ENCODE data around the gene TTLL3. TPM values are rescaled to one million over a fixed set of nuclear protein-coding genes. Genes with fewer than 3 reads are reported as not detected.
A peak's percentile ranks its signal among the peaks of the same experiment; 100 is the strongest.

Gene TTLL3
- total RNA-seq, 1 experiment from 2014 or later, result 8.4 TPM

DNA sequence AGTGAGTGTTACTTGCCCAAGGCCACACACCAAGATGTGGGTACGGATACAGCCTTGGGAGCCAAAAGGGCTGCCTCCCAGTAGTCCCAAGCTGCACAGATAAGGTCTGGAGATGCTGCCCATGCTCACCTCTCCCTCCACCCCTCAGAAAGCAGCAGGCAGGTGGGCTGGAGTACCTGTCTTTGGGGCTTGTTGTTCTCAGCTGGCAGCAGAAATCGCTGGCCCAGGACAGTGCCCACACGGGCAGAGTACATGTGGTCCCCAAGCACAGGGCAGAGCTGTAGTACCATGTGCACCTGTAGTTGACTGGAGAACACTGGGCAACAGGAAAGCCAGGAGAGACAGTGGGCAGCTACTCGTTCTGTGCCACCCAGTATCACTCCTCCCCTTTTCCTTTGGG lies 28.8 kb downstream of the TTLL3 start:
- BruUV-seq (replicated peaks), result no TSS peak
- intact Hi-C loops (cut with micrococcal nuclease), result no loop called here
- no peak overlapping the region for H3K4me3 ChIP-seq (ENCODE audit: low read length)
- no peak overlapping the region for H2AFZ ChIP-seq (ENCODE audit: low read length)
- ChIA-PET CTCF (interaction anchor here (0.6 to 1.1 kb wide), 2 partner anchors 108 to 153 kb away, joined by 3 to 5 read pairs; no protein-coding TSS in a partner anchor), POLR2A (ENCODE audit: unreplicated experiment) (no interaction called here)
- H3K9me2 ChIP-seq (replicated peaks; ENCODE audit: low read length), result no peaks in the 10 kb centered on the region
- H4K20me1 ChIP-seq (ENCODE audit: low read length), result no peaks in the 10 kb centered on the region
- no peaks in the 10 kb centered on the region for H3K27me3 ChIP-seq (ENCODE audit: low read length)
- DNase-seq (no peak), ATAC-seq (no peak)
- no peak overlapping the region for H3K27ac ChIP-seq (ENCODE audit: low read length)
- H3K79me2 ChIP-seq (ENCODE audit: low read length), result peaks cover 14% of the 10 kb centered on the region
- H3K9ac ChIP-seq (ENCODE audit: low read length), result no peak overlapping the region
- H3K36me3 ChIP-seq (ENCODE audit: low read depth, low read length), result peaks cover 6% of the 10 kb centered on the region
- H3K9me3 ChIP-seq (ENCODE audit: low read length), result no peaks in the 10 kb centered on the region
- no peaks in the 10 kb centered on the region for H3F3A ChIP-seq (ENCODE audit: low read length, unreplicated experiment)
- H3K4me2 ChIP-seq (ENCODE audit: low read length), result no peak overlapping the region
- TF ChIP-seq EZH2 (IDR thresholded peaks at IDR 0.05; ENCODE audit: low read length, unreplicated experiment) (no peak), EZH2phosphoT487 (IDR thresholded peaks at IDR 0.05; ENCODE audit: borderline replicate concordance, low read length) (no peak)
- TF ChIP-seq, protein P1, sequence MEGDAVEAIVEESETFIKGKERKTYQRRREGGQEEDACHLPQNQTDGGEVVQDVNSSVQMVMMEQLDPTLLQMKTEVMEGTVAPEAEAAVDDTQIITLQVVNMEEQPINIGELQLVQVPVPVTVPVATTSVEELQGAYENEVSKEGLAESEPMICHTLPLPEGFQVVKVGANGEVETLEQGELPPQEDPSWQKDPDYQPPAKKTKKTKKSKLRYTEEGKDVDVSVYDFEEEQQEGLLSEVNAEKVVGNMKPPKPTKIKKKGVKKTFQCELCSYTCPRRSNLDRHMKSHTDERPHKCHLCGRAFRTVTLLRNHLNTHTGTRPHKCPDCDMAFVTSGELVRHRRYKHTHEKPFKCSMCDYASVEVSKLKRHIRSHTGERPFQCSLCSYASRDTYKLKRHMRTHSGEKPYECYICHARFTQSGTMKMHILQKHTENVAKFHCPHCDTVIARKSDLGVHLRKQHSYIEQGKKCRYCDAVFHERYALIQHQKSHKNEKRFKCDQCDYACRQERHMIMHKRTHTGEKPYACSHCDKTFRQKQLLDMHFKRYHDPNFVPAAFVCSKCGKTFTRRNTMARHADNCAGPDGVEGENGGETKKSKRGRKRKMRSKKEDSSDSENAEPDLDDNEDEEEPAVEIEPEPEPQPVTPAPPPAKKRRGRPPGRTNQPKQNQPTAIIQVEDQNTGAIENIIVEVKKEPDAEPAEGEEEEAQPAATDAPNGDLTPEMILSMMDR (conservative IDR thresholded peaks at IDR 0.05; ENCODE audit: low read depth, low read length), result no peak
- peaks cover 8% of the 10 kb centered on the region; the same call in 1 of the 2 replicates for H3K4me1 ChIP-seq (ENCODE audit: insufficient read depth, low read length)

DNA sequence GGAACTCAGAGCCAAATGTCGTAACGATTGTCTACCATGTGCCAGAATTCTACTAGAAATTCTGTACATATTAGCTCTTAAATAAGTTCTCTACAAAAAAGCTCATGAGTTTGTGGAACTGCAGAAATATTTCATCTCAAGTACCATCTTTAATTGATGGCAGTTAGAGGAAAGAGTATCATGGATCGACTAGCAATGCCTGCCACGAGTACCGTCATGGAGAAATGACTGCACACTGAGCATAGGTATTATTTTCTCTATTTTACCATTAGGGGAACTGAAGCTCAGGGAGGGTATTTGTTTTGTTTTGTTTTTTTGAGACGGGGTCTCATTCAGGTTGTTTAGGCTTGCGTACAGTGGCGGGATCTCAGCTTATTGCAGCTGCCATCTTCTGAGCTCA lies 31.0 kb downstream of the TTLL3 start:
- Histone ChIP-seq H3F3A (ENCODE audit: low read length, unreplicated experiment) (no peaks in the 10 kb centered on the region), H2AFZ (ENCODE audit: low read length) (no peak overlapping the region), H3K79me2 (ENCODE audit: low read length) (peaks cover 14% of the 10 kb centered on the region), H3K36me3 (ENCODE audit: low read depth, low read length) (peaks cover 6% of the 10 kb centered on the region), H3K4me1 (ENCODE audit: insufficient read depth, low read length) (peaks cover 19% of the 10 kb centered on the region), H3K27ac (ENCODE audit: low read length) (no peak overlapping the region), H3K9me2 (replicated peaks; ENCODE audit: low read length) (no peaks in the 10 kb centered on the region), H4K20me1 (ENCODE audit: low read length) (no peaks in the 10 kb centered on the region), H3K4me3 (ENCODE audit: low read length) (no peak overlapping the region), H3K4me2 (ENCODE audit: low read length) (no peak overlapping the region), H3K27me3 (ENCODE audit: low read length) (no peaks in the 10 kb centered on the region), H3K9ac (ENCODE audit: low read length) (no peak overlapping the region), H3K9me3 (ENCODE audit: low read length) (no peaks in the 10 kb centered on the region)
- intact Hi-C loops (cut with micrococcal nuclease), result loop anchor here (5.0 to 10.0 kb wide), 3 partner anchors 56 to 444 kb away; partner anchors contain the start of gene FANCD2
- ChIA-PET CTCF (no interaction called here), POLR2A (ENCODE audit: unreplicated experiment) (no interaction called here)
- no peak for DNase-seq
- TF ChIP-seq EZH2phosphoT487 (IDR thresholded peaks at IDR 0.05; ENCODE audit: borderline replicate concordance, low read length), result no peak
- TF ChIP-seq EZH2 (IDR thresholded peaks at IDR 0.05; ENCODE audit: low read length, unreplicated experiment), result no peak
- TF ChIP-seq, protein P1 (conservative IDR thresholded peaks at IDR 0.05; ENCODE audit: low read depth, low read length), result no peak
- no TSS peak for BruUV-seq (replicated peaks)
- ATAC-seq, result no peak

DNA sequence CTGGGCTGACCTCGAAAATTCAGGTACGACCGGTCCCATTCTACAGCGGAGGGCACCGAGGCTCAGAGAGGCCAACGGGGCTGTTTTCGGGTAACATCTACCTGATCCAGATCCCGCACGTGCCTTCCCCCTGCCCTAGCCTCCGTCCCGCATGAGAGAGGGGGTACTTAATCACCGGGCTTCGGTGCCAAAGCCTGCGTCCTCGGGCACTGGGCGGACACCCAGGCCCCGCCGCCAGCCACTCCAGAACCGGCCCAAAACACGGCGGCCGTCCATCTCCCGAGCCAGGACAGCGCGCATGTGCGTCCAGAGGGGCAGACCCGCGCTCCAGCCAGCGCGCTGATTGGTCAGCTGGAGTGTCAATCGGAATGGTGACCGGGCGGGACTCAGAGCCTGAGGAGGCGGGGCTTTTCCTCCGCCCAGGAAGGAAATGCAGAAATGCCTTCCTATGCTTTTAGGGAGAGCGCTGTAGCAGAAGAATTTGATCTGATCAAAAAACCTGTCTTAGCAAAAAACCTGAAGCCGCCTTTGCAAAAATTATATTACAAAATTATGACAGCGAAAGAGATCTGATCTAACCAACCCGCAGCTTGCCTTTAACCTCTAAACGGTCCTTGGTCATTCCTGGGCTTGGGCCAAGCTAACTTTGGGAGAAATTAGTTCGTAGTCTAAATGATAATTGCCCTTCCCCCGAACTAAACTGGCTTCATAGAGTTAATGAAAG lies 33.8 kb downstream of the TTLL3 start, which contains the start of gene RPUSD3:
Gene RPUSD3 (minus strand): TSS at position 294 of the 724 bp plus-strand sequence. CDS start 18 bp downstream, at position 276.
- no peaks in the 10 kb centered on the region for H3K9me3 ChIP-seq (ENCODE audit: low read length)
- TF ChIP-seq, protein P1 (conservative IDR thresholded peaks at IDR 0.05; ENCODE audit: low read depth, low read length), result no peak
- TF ChIP-seq EZH2phosphoT487 (IDR thresholded peaks at IDR 0.05; ENCODE audit: borderline replicate concordance, low read length) (no peak), EZH2 (IDR thresholded peaks at IDR 0.05; ENCODE audit: low read length, unreplicated experiment) (no peak)
- H3K4me2 ChIP-seq (ENCODE audit: low read length), result peak within 1 kb of the TSS; percentile 96
- H2AFZ ChIP-seq (ENCODE audit: low read length), result peak within 1 kb of the TSS; percentile 87
- H3K79me2 ChIP-seq (ENCODE audit: low read length), result peaks cover 14% of the 10 kb centered on the region
- peaks cover 19% of the 10 kb centered on the region for H3K4me1 ChIP-seq (ENCODE audit: insufficient read depth, low read length)
- BruUV-seq (replicated peaks), result TSS peak; percentile 90
- peak within 1 kb of the TSS; percentile 78 for H3K9ac ChIP-seq (ENCODE audit: low read length)
- H4K20me1 ChIP-seq (ENCODE audit: low read length), result no peaks in the 10 kb centered on the region
- DNase-seq (peak; percentile 99), ATAC-seq (peak; percentile 96)
- peak within 1 kb of the TSS; percentile 62 for H3K27ac ChIP-seq (ENCODE audit: low read length)
- H3K36me3 ChIP-seq (ENCODE audit: low read depth, low read length), result peaks cover 6% of the 10 kb centered on the region
- no peaks in the 10 kb centered on the region for H3K9me2 ChIP-seq (replicated peaks; ENCODE audit: low read length)
- intact Hi-C loops (cut with micrococcal nuclease), result loop anchor here (1.0 to 10.0 kb wide), 4 partner anchors 53 to 441 kb away; partner anchors contain the start of genes CRELD1 and FANCD2
- POLR2A ChIA-PET (ENCODE audit: unreplicated experiment), result interaction anchor here (0.7 kb wide), 1 partner anchor 59 kb away, joined by 3 read pairs; the partner anchor contains the start of gene IL17RE
- no peaks in the 10 kb centered on the region for H3F3A ChIP-seq (ENCODE audit: low read length, unreplicated experiment)
- no peaks in the 10 kb centered on the region for H3K27me3 ChIP-seq (ENCODE audit: low read length)
- peak within 1 kb of the TSS; percentile 90 for H3K4me3 ChIP-seq (ENCODE audit: low read length)
- CTCF ChIA-PET, result interaction anchor here (1.0 kb wide), 1 partner anchor 70 kb away, joined by 3 read pairs; no protein-coding TSS in a partner anchor

Measured in PC-3 (cell line).